HCT116 (cell line): ENCODE results near the gene KISS1R. TPM values are rescaled to one million over a fixed set of nuclear protein-coding genes. Genes with fewer than 3 reads are reported as not detected.

Experiments
- ATAC-seq: fragments of 200-7000 bp; cut with Tn5 transposase; 2 replicates; pipeline ENCODE4 v1.9.1; 2020; ENCODE audit warnings: mild to moderate bottlenecking, moderate library complexity
- BruUV-seq: library from RNA; stranded (reverse); fragments of 400-500 nt; replicated peaks from 2 replicates; lab custom pipeline; 2021; lab: Mats Ljungman, UMichigan
- CTCF ChIA-PET: fragments of 300-600 bp; sonication (Branson Sonifier 250); formaldehyde crosslinking; loops from one replicate; lab custom pipeline; 2021; ENCODE audit warnings: antibody characterized with exemption; lab: Charles Lee
- POLR2A ChIA-PET: fragments of 300-600, 350-600 bp; sonication (Branson Sonifier 250); formaldehyde crosslinking; loops from one replicate; lab custom pipeline; 2021; ENCODE audit warnings: antibody characterized with exemption; lab: Charles Lee
- RAD21 ChIA-PET, 2 experiments: fragments of 300-600 bp; sonication (Branson Sonifier 250); formaldehyde crosslinking; loops; one replicate each; lab custom pipeline; 2023; ENCODE audit warnings: low total read pairs in 2 of 2; ENCODE audit not compliant: uncharacterized antibody in 2 of 2, unreplicated experiment in 2 of 2, low non-redundant PET in 1 of 2; lab: Charles Lee
- DNase-seq: peaks from one replicate; pipeline ENCODE4 v3.0.0-alpha.2; 2010; ENCODE audit warnings: low read depth, low spot score
- H2AFZ ChIP-seq: fragments of 200-600 bp; shearing (Covaris generic), sonication (generic); 2 replicates; pipeline ENCODE4 v1.6.1; 2017; ENCODE audit warnings: low read depth, mixed run types, mixed read lengths, antibody characterized with exemption, low read length; ENCODE audit not compliant: poor library complexity, severe bottlenecking
- H3K27ac ChIP-seq: 2 replicates; pipeline ENCODE4 v1.5.1; 2012; ENCODE audit warnings: low read depth, low read length
- H3K27me3 ChIP-seq: fragments of 200-600 bp; sonication (generic); 2 replicates; pipeline ENCODE4 v1.6.1; 2016; ENCODE audit warnings: mixed run types, low read length, mixed read lengths; ENCODE audit not compliant: insufficient read depth
- H3K36me3 ChIP-seq, 2 experiments: fragments of 200-500 bp in 1 of 2; fragments of 200-600 bp in 1 of 2; sonication (Bioruptor generic) in 1 of 2; sonication (generic) in 1 of 2; 2 replicates each; pipeline versions ENCODE4 v1.5.1 to v1.6.1; 2014 to 2016; ENCODE audit warnings: low read length in 2 of 2, inconsistent platforms in 1 of 2, mixed read lengths in 1 of 2, mixed run types in 1 of 2; ENCODE audit not compliant: insufficient read depth in 2 of 2, control insufficient read depth in 1 of 2
- H3K4me1 ChIP-seq, 2 experiments: fragments of 200-600 bp in 1 of 2; sonication (generic) in 1 of 2; 2 replicates each; pipeline versions ENCODE4 v1.5.1 to v1.6.1; 2012 to 2017; ENCODE audit warnings: low read length in 2 of 2, inconsistent platforms in 1 of 2, mild to moderate bottlenecking in 1 of 2, mixed read lengths in 1 of 2, mixed run types in 1 of 2, moderate library complexity in 1 of 2; ENCODE audit not compliant: insufficient read depth in 2 of 2, control insufficient read depth in 1 of 2
- H3K4me2 ChIP-seq: fragments of 200-600 bp; sonication (generic); 2 replicates; pipeline ENCODE4 v1.6.1; 2017; ENCODE audit warnings: mixed run types, low read length, mixed read lengths
- H3K4me3 ChIP-seq, 2 experiments: fragments of 200-600 bp in 1 of 2; sonication (generic) in 1 of 2; replicated peaks in 1 of 2; 2 replicates each; pipeline ENCODE4 v1.5.1; 2011 to 2016; ENCODE audit warnings: low read length in 2 of 2, control low read depth in 1 of 2, low read depth in 1 of 2, mild to moderate bottlenecking in 1 of 2, mixed read lengths in 1 of 2, mixed run types in 1 of 2
- H3K79me2 ChIP-seq: fragments of 200-600 bp; sonication (generic); 2 replicates; pipeline ENCODE4 v1.6.1; 2017; ENCODE audit warnings: mild to moderate bottlenecking, mixed run types, low read length, moderate library complexity, mixed read lengths; ENCODE audit not compliant: insufficient read depth
- H3K9ac ChIP-seq: fragments of 200-600 bp; sonication (generic); 2 replicates; pipeline ENCODE4 v1.6.1; 2016; ENCODE audit warnings: low read length, mixed read lengths
- H3K9me2 ChIP-seq: fragments of 200-600 bp; sonication (generic), shearing (Covaris generic); 2 replicates; pipeline ENCODE4 v1.6.1; 2017; ENCODE audit warnings: mixed run types, mild to moderate bottlenecking, moderate library complexity; ENCODE audit not compliant: insufficient read depth
- H3K9me3 ChIP-seq, 2 experiments: fragments of 200-500 bp in 1 of 2; fragments of 200-600 bp in 1 of 2; sonication (Bioruptor generic) in 1 of 2; sonication (generic) in 1 of 2; 2 replicates each; pipeline ENCODE4 v1.6.1; 2014 to 2017; ENCODE audit warnings: low read length in 2 of 2, mixed read lengths in 2 of 2, inconsistent platforms in 1 of 2, low read depth in 1 of 2, mild to moderate bottlenecking in 1 of 2, mixed run types in 1 of 2, moderate library complexity in 1 of 2; ENCODE audit not compliant: control insufficient read depth in 1 of 2, insufficient read depth in 1 of 2
- H4K20me1 ChIP-seq: fragments of 200-600 bp; sonication (generic), shearing (Covaris generic); 2 replicates; pipeline ENCODE4 v1.6.1; 2017; ENCODE audit warnings: mixed run types, mild to moderate bottlenecking, moderate library complexity; ENCODE audit not compliant: insufficient read depth
- CBX3 ChIP-seq: IDR thresholded peaks from 2 replicates; pipeline ENCODE4 v1.6.1; 2012; ENCODE audit warnings: low read depth
- EGR1 ChIP-seq: IDR thresholded peaks from 2 replicates; pipeline ENCODE4 v1.6.1; 2012; ENCODE audit warnings: low read depth
- ELF1 ChIP-seq: IDR thresholded peaks from 2 replicates; pipeline ENCODE4 v1.6.1; 2012; ENCODE audit warnings: low read depth, borderline replicate concordance
- EZH2phosphoT487 ChIP-seq: fragments of 200-600 bp; IDR thresholded peaks from 2 replicates; pipeline ENCODE4 v1.6.1; 2018; ENCODE audit warnings: antibody characterized with exemption, borderline replicate concordance
- FOSL1 ChIP-seq: IDR thresholded peaks from 2 replicates; pipeline ENCODE4 v1.6.1; 2012; ENCODE audit warnings: low read depth
- JUND ChIP-seq: IDR thresholded peaks from 2 replicates; pipeline ENCODE4 v1.6.1; 2012
- POLR2A ChIP-seq: IDR thresholded peaks from 2 replicates; pipeline ENCODE4 v1.7.0; 2011; ENCODE audit warnings: borderline replicate concordance; ENCODE audit not compliant: insufficient read depth, insufficient read length; ENCODE audit errors: extremely low read depth
- POLR2AphosphoS5 ChIP-seq: IDR thresholded peaks from 2 replicates; pipeline ENCODE4 v1.6.1; 2011; ENCODE audit warnings: mild to moderate bottlenecking, low read depth, low read length, moderate library complexity
- RAD21 ChIP-seq: IDR thresholded peaks from 2 replicates; pipeline ENCODE4 v1.6.1; 2012; ENCODE audit warnings: low read depth, mild to moderate bottlenecking
- SIN3A ChIP-seq: IDR thresholded peaks from 2 replicates; pipeline ENCODE4 v1.6.1; 2012; ENCODE audit warnings: low read depth
- SRF ChIP-seq: IDR thresholded peaks from 2 replicates; pipeline ENCODE4 v1.6.1; 2012; ENCODE audit warnings: low read depth
- TCF7L2 ChIP-seq: IDR thresholded peaks from 2 replicates; pipeline ENCODE4 v1.7.0; 2011; ENCODE audit warnings: borderline replicate concordance, inconsistent platforms; ENCODE audit not compliant: insufficient read depth, insufficient read length; ENCODE audit errors: extremely low read depth
- YY1 ChIP-seq: IDR thresholded peaks from 2 replicates; pipeline ENCODE4 v1.6.1; 2011; ENCODE audit warnings: low read length, low read depth, moderate library complexity, mild to moderate bottlenecking; ENCODE audit not compliant: insufficient replicate concordance; ENCODE audit errors: extremely low read depth
- ZNF274 ChIP-seq: fragments of 200-500 bp; sonication (Bioruptor generic); IDR thresholded peaks from 2 replicates; pipeline ENCODE4 v1.6.1; 2014; ENCODE audit warnings: mild to moderate bottlenecking, low read depth, low read length, inconsistent platforms
- intact Hi-C: fragments of 100-400 bp; cut with micrococcal nuclease; formaldehyde crosslinking; loops from 2 replicates; pipeline ENCODE4 v1.10.0; 2022
- total RNA-seq: library from RNA; stranded (reverse); gene quantifications from one replicate; pipeline ENCODE4 v1.2.1, GENCODE V29; 2021; ENCODE audit not compliant: unreplicated experiment
- TF ChIP-seq, protein P1 (sequence below): IDR thresholded peaks from 2 replicates; pipeline ENCODE4 v1.6.1; 2012; ENCODE audit warnings: low read depth
- TF ChIP-seq, protein P2 (sequence below), 3 experiments: fragments of 200-600 bp in 1 of 3; sonication (generic) in 1 of 3; IDR thresholded peaks in 2 of 3; conservative IDR thresholded peaks in 1 of 3; 2 replicates each; pipeline ENCODE4 v1.5.1; 2012 to 2017; ENCODE audit warnings: low read depth in 2 of 3, low read length in 2 of 3, antibody characterized with exemption in 1 of 3, borderline replicate concordance in 1 of 3, control low read depth in 1 of 3, mild to moderate bottlenecking in 1 of 3, mixed read lengths in 1 of 3, mixed run types in 1 of 3, moderate library complexity in 1 of 3; ENCODE audit not compliant: insufficient read depth in 1 of 3
- TF ChIP-seq, protein P3 (sequence below): IDR thresholded peaks from 2 replicates; pipeline ENCODE4 v1.6.1; 2012
- TF ChIP-seq, protein P4 (sequence below): IDR thresholded peaks from 2 replicates; pipeline ENCODE4 v1.6.1; 2011; ENCODE audit warnings: mild to moderate bottlenecking, low read length, moderate library complexity; ENCODE audit not compliant: insufficient replicate concordance; ENCODE audit errors: extremely low read depth

The KISS1R gene
- total RNA-seq, 1 experiment from 2014 or later = 5.9 TPM

DNA sequence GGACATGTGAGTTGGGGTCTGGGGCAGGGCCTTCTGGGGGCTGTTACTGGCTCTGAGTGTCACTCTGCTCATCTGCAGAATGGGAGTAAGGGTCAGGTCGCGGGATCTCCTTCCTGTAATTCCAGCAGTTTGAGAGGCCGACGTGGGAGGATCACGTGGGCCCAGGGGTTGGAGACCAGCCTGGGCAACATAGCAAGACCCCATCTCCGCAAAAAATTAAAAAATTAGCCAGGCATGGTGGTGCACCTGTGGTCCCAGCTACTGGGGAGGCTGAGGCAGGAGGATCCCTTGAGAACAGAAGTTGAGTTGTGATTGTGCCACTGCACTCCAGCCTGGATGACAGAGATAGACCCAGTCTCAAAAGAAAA lies 12.7 kb downstream of the KISS1R start:
- Histone ChIP-seq H3K4me2 (no peak overlapping the region), H3K9me3 (no peaks in the 10 kb centered on the region), H2AFZ (no peak overlapping the region), H3K36me3 (peaks cover 0 to 4% of the 10 kb centered on the region in 2 experiments; a peak in 1 of 4 replicates), H3K4me3 (no peak overlapping the region), H3K27ac (no peak overlapping the region), H4K20me1 (no peaks in the 10 kb centered on the region), H3K9me2 (no peaks in the 10 kb centered on the region), H3K27me3 (no peaks in the 10 kb centered on the region), H3K4me1 (peaks cover 25 to 36% of the 10 kb centered on the region in 2 experiments), H3K79me2 (peaks cover 19% of the 10 kb centered on the region), H3K9ac (no peak overlapping the region)
- DNase-seq (no peak), ATAC-seq (no peak)
- RAD21 ChIA-PET = no interaction called here
- intact Hi-C loops = loop anchor here (10.0 kb wide), 1 partner anchor 255 kb away; no protein-coding TSS in a partner anchor
- TF ChIP-seq RAD21 = no peak
- TF ChIP-seq, protein P1, sequence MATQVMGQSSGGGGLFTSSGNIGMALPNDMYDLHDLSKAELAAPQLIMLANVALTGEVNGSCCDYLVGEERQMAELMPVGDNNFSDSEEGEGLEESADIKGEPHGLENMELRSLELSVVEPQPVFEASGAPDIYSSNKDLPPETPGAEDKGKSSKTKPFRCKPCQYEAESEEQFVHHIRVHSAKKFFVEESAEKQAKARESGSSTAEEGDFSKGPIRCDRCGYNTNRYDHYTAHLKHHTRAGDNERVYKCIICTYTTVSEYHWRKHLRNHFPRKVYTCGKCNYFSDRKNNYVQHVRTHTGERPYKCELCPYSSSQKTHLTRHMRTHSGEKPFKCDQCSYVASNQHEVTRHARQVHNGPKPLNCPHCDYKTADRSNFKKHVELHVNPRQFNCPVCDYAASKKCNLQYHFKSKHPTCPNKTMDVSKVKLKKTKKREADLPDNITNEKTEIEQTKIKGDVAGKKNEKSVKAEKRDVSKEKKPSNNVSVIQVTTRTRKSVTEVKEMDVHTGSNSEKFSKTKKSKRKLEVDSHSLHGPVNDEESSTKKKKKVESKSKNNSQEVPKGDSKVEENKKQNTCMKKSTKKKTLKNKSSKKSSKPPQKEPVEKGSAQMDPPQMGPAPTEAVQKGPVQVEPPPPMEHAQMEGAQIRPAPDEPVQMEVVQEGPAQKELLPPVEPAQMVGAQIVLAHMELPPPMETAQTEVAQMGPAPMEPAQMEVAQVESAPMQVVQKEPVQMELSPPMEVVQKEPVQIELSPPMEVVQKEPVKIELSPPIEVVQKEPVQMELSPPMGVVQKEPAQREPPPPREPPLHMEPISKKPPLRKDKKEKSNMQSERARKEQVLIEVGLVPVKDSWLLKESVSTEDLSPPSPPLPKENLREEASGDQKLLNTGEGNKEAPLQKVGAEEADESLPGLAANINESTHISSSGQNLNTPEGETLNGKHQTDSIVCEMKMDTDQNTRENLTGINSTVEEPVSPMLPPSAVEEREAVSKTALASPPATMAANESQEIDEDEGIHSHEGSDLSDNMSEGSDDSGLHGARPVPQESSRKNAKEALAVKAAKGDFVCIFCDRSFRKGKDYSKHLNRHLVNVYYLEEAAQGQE = no peak
- TF ChIP-seq JUND = no peak
- TF ChIP-seq, protein P2, sequence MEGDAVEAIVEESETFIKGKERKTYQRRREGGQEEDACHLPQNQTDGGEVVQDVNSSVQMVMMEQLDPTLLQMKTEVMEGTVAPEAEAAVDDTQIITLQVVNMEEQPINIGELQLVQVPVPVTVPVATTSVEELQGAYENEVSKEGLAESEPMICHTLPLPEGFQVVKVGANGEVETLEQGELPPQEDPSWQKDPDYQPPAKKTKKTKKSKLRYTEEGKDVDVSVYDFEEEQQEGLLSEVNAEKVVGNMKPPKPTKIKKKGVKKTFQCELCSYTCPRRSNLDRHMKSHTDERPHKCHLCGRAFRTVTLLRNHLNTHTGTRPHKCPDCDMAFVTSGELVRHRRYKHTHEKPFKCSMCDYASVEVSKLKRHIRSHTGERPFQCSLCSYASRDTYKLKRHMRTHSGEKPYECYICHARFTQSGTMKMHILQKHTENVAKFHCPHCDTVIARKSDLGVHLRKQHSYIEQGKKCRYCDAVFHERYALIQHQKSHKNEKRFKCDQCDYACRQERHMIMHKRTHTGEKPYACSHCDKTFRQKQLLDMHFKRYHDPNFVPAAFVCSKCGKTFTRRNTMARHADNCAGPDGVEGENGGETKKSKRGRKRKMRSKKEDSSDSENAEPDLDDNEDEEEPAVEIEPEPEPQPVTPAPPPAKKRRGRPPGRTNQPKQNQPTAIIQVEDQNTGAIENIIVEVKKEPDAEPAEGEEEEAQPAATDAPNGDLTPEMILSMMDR (IDR thresholded peaks at IDR 0.05 in 2 of 3, conservative IDR thresholded peaks at IDR 0.05 in 1 of 3; ENCODE audit: borderline replicate concordance in 1 of 3, insufficient read depth in 1 of 3, low read depth in 2 of 3, low read length in 2 of 3) = no peak
- no peak for TF ChIP-seq ELF1
- no peak for TF ChIP-seq POLR2AphosphoS5
- TF ChIP-seq POLR2A = no peak
- TF ChIP-seq FOSL1 = no peak
- TF ChIP-seq, protein P3, sequence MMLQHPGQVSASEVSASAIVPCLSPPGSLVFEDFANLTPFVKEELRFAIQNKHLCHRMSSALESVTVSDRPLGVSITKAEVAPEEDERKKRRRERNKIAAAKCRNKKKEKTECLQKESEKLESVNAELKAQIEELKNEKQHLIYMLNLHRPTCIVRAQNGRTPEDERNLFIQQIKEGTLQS = no peak
- TF ChIP-seq YY1 = no peak
- TF ChIP-seq ZNF274 = no peak
- TF ChIP-seq CBX3 = no peak
- TF ChIP-seq TCF7L2 = no peak
- TF ChIP-seq, protein P4, sequence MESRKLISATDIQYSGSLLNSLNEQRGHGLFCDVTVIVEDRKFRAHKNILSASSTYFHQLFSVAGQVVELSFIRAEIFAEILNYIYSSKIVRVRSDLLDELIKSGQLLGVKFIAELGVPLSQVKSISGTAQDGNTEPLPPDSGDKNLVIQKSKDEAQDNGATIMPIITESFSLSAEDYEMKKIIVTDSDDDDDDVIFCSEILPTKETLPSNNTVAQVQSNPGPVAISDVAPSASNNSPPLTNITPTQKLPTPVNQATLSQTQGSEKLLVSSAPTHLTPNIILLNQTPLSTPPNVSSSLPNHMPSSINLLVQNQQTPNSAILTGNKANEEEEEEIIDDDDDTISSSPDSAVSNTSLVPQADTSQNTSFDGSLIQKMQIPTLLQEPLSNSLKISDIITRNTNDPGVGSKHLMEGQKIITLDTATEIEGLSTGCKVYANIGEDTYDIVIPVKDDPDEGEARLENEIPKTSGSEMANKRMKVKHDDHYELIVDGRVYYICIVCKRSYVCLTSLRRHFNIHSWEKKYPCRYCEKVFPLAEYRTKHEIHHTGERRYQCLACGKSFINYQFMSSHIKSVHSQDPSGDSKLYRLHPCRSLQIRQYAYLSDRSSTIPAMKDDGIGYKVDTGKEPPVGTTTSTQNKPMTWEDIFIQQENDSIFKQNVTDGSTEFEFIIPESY = no peak
- TF ChIP-seq SIN3A = no peak
- no peak for TF ChIP-seq EGR1
- no peak for TF ChIP-seq EZH2phosphoT487
- TF ChIP-seq SRF = no peak
- CTCF ChIA-PET = no interaction called here
- POLR2A ChIA-PET = no interaction called here
- no TSS peak for BruUV-seq
